Choroid plexus epithelial cell (primary cell): ENCODE measurements around the gene ZSWIM8.
A peak's percentile ranks its signal among the peaks of the same experiment; 100 is the strongest.

Experiments used
- DNase-seq: peaks from one replicate; pipeline ENCODE4 v3.0.0-alpha.2; 2010; ENCODE audit warnings: low read depth
- H3K4me3 ChIP-seq: 2 replicates; pipeline ENCODE4 v1.5.1; 2011; ENCODE audit warnings: low read depth, mild to moderate bottlenecking, control low read depth, low read length, moderate library complexity
- CTCF ChIP-seq: conservative IDR thresholded peaks from 2 replicates; pipeline ENCODE4 v1.5.1; 2011; ENCODE audit warnings: low read depth, mild to moderate bottlenecking, control low read depth, inconsistent platforms, low read length, moderate library complexity

ZSWIM8 gene

GRCh38 chr10:73763343-73763742, 22.1 kb upstream of the ZSWIM8 start:
- H3K4me3 ChIP-seq = no peak overlapping the region
- no peak for DNase-seq
- no peak for TF ChIP-seq CTCF

GRCh38 chr10:73765066-73765465, 20.3 kb upstream of the ZSWIM8 start:
- TF ChIP-seq CTCF = no peak
- H3K4me3 ChIP-seq = no peak overlapping the region

GRCh38 chr10:73768881-73769280, 16.5 kb upstream of the ZSWIM8 start:
- DNase-seq = no peak
- H3K4me3 ChIP-seq = no peak overlapping the region
- TF ChIP-seq CTCF = no peak

More at GRCh38 chr10:73765066-73765465, 20.3 kb upstream of the ZSWIM8 start:
- DNase-seq = no peak

GRCh38 chr10:73769396-73769795, 16.0 kb upstream of the ZSWIM8 start:
- DNase-seq = no peak
- no peak for TF ChIP-seq CTCF
- H3K4me3 ChIP-seq = no peak overlapping the region

GRCh38 chr10:73771722-73772280, 13.6 kb upstream of the ZSWIM8 start:
- peak; percentile 84 for DNase-seq
- peak; percentile 8 for TF ChIP-seq CTCF
- peak overlapping the region; percentile 87 for H3K4me3 ChIP-seq

- DNase-seq = peak; percentile 83
- H3K4me3 ChIP-seq = peak overlapping the region; percentile 87
- TF ChIP-seq CTCF = peak; percentile 7
Observed at GRCh38 chr10:73772281-73773151, 12.9 kb upstream of the ZSWIM8 start.
